Measurements from ENCODE around the gene P2RX1.

DNA sequence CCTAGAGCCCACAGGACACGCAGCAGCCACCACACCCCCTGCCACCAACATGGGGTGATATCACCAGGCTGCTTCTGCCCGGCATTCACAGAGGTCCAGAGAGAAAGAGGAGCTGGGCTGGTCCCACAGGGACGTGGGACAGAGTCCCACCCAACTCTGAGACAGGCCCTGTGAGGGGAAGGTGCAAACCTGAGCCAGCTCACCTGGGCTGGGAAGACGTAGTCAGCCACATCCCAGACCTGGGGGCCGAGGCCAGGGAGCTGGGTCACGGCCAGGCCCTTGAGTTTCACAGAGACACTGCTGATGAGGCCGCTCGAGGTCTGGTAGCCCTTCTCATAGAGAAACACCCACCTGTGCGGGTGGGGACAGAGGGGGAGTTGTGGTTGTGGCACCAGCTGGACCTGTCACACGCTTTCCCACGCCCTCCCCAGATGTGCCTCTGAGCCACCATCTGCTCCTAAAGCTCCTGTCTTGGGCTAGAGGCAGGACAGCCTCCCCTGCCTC lies 11.2 kb downstream of the P2RX1 start:
- no peak for TF ChIP-seq CTCF (conservative IDR thresholded peaks at IDR 0.05)
- TF ChIP-seq EZH2 (IDR thresholded peaks at IDR 0.05; ENCODE audit: low read depth): no peak

All from PC-9 (cell line).